Kasumi-1 (cell line): Measurements from ENCODE around the gene CMSS1.
A peak's percentile ranks its signal among the peaks of the same experiment; 100 is the strongest.

Experiments used
- DNase-seq, 2 experiments: peaks; one replicate each; lab custom pipeline; 2025; lab: John Stamatoyannopoulos, UW

Gene CMSS1

DNA sequence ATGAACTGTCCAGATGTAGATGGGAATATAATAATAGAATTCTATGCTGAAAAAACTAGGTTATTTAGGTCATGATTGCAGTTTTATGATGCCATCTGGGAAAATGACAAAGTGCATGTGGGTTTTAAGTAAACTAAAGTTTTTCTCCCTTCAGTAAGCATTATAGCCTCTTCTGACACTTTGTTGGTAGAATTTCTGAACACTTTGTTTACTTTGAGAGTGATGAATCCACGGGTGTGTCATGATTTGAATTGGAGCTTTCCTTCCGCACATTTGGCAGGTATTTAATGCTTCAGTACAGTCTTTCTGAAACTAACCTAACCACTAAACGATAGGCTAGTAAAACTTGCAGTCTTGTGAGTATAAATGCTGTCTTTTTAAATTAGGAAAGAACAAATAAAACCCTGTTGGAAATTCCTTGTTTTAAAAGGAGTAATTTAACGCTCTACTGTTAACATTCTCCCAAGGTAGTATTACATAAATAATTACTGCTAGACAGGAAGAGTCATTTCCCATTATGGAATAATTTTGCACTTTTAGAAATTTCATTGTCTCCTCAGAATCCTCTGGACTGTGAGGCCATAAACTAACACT, 289.7 kb downstream of the CMSS1 start:
- DNase-seq, result no peak

DNA sequence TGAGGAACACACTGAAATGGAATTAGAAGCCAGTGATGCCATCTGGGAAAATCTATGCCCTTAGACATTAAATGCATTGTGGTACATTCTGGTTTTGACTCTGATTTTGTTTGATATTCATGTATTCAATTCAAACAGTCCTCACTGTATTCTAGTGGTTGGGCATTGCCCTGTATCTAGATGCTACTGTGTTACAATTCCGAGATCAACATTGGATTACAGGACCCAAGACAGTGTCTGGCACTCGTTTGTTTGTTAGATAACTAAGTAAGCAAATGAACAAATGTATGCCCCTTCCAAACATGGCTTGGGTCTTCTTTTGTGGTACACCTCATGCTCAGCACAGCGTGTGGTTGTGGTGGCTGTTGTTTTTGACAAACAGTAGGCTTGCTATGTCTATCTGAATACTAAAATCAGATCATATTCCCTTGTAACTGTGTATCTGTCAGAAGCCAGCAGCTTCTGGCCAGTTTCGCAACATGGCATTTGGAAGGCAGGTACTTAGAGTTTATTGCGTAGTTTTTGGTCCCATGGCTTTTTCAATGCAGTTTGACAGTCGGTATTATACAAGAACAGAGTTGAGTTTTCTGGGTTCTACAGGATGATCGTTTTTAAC, 290.9 kb downstream of the CMSS1 start:
- no peak for DNase-seq

DNA sequence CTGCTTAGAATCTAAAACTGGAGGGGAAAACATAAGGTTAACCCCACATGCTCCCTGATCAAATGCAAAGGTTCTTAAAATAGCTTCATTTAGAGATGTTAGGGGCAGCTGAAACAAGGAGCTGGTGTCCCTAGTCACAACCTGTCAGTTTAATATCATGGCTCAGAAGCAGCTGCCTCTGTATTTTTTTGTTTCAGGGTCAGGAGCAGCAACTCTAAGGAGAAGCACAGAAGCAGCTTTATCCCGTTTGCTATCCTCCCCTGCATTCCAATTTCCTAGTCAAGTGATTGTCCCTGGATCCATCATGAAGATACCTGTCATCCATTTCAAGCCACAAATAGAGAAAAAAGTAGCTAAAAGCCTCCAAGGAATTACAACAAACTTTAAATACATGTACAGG, 292.5 kb downstream of the CMSS1 start:
- no peak for DNase-seq

DNA sequence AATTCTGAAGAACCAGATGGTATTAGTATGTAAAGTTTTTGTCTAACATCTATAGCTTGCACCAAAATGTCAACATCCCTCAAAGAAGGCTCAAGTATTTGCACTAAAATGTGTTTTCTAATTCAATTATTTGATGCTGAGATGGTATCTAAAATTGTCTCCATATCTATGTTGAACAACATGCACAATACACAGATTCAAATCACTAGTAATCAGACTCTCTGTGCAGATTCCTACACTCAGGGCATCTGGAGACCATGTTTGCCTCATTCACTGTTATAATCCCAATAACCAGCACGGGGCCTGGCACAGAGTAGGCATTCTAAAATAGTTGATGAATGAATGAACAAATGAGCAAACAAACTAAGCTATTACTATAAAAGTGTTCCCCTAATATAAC, 294.1 kb downstream of the CMSS1 start:
- DNase-seq, result no peak

DNA sequence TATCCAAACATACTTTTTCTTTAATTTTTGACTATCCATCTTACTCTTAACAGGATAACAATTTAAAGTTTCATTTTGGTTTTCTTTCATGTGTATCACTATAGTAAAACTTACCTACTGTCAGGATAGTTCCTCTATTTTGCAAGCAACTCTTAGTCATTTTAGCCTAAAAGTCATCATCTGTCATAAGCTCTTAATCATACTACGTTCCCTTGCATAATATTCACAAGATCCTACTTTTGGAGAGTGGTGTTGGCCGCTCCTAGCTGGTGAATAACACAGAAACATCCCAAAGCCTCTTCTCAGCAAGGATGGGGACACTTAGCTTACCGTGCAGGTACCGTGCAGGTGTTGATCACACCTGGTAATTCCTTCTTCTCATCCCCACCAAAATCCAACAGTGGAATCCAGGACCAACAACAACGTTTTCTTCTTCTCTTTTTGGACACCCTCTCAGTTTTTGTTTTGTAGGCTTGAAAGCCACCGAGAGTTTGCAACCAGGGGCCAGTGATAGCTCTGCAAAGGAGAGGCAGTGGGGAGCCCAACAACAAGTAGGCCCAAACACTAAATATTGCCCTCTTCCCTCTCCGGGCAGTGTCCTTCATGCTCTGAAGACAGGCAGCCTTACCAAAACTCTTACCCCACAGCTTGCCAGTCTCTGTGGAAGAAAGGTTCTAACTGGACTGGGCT, 296.2 kb downstream of the CMSS1 start:
- DNase-seq, result peak; percentile 10 to 11

DNA sequence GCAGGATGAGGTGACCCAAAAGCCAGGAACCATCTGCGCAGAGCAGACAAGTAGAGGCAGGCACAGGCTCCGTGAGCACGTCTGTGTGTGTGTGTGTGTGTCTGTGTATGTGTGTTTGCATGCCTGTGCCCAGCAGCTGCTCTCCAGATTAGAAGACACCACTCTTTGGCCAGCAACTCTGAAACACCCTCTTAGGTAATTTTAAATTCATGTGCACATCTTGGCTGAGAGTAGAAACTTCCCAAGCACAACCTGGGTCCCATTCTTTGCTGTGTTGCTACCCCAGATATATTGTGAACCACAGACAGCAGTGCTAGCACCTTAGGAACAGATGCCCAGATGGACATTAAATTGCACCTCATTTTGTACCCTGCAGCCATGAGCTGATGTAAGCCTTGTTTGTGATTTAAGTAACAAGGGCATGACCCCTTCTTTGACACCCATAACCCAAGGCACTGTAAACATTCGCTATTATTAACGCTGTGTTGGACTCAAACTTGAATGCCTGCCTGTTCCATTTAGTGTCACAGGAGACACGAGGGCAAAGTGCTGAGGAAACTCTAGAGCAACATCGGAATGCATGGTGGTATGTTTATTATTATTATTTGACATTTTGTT, 296.9 kb downstream of the CMSS1 start, which contains the start of gene FILIP1L:
Gene FILIP1L (minus strand): TSS at position 89 of the 618 bp plus-strand sequence.
- no peak for DNase-seq

DNA sequence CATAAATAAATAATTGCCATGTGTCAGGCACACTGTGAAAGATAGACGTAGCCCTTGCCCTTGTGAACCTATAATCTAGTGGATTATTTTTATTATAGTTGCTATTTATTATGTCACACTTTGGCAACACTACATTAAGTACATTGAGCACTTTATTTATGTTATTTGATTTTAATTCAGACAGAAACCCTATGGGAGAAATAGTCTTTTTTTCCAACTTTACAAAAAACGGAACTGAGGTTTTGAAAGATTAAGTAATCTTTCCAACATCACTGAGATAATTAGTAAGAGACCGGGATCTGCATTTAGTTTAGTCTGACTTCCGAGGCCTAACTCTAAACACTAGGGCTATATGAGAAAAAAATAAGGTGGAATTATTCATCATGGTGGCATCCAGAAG, 299.4 kb downstream of the CMSS1 start:
- DNase-seq, result no peak

DNA sequence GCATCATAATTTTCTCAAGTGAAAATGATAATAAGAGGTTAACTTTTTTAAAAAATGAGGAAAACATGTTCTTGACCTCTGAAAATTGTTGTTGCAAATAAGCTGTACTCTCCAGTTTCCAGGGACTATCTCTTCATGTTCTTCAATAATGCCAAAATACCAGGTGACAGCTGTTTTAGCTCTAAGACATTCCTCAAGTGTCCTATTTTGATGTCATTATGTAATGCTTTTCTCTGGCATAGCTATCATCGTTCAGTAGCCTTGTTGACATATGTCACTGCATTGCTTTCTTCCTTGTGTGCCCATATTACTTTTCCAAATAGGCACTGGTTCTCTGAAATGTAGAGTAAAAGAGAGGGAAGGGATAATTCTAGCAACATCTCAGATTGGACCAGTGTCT, 302.4 kb downstream of the CMSS1 start:
- DNase-seq, result no peak

DNA sequence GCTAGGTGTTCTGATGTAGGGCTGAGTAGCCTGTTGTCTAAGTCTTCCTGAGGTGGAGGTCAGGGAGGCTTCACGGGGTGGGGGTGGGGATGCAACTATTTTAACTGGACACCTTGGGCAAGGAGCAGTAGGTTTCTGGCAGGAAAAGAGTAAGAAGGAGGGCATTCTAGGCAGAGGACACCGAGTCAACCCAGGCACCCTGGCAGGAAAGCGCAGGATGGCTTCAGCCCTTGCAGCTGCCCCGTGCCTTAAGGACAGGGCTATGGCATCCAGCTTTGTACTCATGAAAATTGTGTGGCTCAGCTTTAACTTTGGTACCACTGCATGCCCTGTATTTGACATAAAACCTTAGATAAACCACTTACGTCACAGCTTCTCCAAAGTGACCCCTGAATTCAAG, 303.0 kb downstream of the CMSS1 start:
- DNase-seq, result no peak

DNA sequence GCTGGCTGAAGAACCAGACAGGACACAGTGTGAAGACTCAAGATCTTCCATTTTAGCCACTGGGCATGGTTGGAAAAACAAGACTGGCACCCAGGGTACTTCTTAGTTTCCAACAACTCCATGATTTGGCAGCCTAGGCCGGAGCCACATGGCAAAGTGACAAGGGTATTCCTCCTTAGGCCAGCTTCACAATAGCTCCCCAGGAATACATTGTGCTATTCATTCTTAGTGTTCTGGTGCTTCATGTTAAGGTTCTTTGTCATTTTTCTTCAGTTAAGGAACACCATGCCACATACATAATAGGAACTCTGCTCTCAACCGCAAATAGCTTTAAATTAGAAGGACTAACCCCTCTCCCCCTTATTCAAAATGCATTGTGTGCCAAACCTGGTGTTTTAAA, 304.7 kb downstream of the CMSS1 start:
- no peak for DNase-seq

DNA sequence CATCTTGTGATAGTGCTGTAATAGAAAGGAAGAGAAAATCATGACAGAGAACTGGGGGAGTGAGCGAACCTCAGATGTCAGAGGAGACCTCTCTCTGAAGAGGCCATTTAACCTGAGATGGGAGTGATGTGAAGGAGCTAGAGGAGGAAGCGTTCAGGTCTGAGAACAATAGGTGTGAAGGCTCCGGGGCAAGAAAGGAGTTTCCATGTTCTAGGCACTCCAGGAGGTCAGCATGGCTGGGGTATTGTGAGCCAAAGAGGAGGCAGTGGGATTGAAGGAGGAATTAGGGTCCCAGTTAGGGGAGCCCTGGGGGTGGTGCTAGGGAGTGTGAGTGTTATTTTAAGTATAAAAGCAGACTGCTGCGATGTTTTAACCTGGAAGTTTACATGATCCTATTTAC, 305.4 kb downstream of the CMSS1 start:
- DNase-seq, result no peak

DNA sequence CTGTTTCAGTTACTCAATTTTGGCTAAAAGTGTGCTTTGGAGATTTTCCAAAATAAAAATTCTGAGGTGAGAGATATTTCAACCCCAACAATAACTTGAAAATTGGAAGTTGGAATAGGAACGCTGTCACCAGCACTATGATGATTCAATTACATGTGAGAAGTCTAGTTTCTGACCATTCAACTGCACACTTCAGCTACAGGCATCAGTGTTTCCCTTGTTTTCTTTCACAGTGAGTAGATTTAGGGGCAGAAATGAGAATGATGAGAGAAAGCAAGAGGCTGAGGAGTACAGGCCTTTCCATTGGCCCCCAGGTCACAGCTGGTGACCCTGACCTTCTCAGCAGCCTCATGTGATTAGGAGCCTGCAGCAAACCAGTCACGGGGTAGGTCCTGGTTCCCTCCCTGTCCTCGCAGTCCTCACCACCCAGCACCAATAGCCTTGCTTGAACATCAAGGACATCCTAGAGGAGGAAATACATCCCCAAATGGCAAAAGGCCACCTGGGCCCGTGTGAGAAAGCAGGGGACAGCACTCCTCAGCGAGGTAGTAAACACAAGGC, 306.6 kb downstream of the CMSS1 start:
- no peak for DNase-seq

DNA sequence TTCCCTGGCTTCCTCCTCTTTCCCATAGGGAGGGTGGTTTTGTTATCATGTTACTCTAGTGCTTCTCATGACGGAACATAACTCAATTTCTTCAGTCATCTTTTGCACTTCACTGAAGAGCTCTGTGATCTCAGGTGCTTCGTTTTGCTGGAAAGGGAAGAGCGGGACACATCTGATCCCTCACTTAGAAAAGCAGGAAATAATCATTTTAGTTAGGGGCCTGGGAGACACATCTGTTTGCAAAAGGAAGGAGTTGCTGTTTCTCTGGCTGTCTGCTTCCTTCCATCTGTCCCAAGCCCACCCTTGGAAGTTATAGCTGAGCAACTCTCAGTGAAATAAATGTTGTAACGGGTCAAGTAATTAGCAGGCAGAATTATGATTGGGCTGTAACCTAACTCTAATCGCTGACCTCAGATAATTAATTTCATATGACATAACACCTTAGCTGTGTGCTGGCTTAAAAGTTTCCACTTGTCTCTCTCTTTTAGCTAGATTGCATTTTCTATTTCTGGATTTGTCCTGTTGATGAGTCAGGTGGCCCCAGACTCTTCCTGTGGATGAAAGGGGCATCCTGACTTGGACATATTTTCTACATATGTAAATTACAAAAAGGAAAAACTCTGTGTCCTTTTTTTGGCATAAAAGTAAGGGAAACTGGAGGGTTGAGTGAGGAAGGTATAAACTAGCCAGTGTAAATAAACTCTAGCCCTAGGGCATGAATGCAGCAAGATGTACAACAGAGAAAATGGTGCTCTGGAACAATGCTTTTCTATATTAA, 307.7 kb downstream of the CMSS1 start:
- no peak for DNase-seq

DNA sequence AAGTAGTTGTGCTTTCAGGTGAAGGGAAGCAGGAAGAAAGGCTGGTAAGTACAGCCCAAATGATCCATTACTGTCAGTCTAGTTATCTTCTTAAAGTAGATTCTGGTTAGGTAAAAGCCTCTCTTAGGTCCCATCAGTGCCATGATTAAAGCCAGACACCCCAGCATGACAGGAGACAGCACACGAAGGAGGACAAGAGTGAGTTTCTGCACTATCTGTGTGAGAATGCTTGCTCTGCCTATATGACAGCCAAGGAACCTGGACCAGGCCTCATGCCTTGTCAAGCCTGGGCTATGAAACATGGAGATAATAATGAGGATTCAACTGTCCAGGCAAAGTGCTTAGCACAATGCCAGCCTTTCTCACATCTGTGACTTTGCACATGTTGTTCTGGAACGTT, 310.1 kb downstream of the CMSS1 start:
- no peak for DNase-seq

DNA sequence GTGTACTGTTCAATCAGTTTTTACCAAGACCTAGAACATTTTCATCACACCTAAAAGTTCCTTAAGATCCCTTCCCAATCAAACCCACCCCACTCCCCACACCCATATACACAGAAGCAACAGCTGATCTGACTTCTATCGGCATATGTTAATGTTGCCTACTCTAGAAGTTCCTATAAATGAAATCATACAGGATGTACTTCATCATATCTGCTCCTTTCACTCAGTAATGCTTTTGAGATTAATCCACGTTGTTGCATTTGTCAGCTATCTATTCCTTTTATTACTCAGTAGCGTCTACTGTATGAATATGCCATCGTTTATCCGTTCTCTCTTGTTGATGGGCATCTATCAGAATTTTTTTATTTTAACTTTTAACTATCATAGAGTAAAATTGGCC, 310.9 kb downstream of the CMSS1 start:
- no peak for DNase-seq

DNA sequence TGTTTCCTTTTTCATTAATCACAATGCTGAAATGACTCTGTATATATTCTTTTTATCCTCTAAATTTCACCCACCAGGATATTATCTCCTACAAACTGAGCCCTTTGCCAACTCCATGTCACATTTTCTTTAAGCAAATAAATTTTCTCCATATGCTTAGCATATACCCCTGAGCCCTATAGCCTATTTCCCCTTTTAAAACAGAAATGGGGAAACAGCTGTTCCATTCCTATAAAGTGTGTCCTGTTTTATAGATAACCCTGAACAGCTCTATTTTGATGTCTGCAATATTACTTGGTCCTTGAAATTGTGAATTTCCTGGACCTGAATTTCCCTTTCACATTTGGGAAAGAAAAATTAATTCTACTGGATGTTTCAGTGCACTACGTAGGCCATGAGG, 312.3 kb downstream of the CMSS1 start:
- DNase-seq, result peak; percentile 56 to 67

DNA sequence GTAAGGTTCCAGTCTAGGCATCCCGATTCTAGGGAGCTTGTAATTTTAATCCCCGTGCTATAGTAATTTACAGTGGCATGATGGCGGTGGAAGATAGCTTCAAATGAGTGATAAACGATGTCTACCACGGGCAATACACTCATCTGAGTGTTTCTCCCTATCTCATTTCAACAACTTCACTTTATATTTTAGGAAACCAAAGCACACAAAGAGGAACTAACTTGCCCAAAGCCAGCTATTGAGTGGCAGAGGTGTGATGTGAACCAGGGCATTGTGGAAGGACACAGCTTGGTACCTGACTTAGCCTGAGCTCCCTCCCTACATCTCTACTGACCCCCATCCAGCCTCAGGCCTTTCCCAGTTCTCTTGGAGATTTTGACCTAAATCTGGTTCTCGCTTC, 313.6 kb downstream of the CMSS1 start:
- peak; percentile 51 to 53 for DNase-seq

DNA sequence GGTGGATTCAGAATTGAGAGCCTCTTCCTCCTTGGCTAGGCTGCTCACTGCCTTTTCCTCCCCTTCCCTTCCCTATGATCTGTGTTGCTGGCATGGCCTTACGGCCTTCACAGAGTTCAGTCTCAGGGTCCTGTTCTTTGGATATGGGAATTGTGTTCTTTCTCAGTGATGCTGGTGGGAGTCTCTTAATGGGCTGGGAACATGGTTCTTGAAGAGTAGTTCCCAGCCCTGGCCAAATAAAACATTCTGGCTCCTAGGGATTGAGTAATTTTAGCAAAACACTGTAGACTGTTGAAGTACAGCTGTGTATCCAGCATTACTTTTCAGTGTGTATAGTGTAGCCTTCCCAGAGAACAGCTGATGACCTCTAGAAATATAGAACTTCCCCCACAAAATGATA, 319.3 kb downstream of the CMSS1 start:
- no peak for DNase-seq

DNA sequence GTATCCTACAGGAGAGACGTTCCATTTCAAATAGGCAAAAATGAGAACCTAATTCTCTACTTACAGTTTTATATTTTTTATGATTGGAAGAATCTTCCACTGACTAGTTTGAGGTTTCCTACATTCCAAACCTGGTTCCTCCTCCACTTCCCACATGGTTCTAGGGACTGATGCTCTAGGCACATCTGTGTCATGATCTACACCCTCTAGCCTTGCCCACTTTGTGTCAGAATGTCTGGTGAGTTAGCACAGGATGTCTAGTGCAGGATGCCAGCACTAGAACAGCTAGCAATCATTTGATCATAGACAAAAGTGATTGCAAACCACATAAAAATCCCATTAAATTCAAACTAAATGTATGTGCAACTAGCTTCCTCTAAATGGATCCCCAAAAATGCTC, 323.3 kb downstream of the CMSS1 start:
- DNase-seq, result no peak

DNA sequence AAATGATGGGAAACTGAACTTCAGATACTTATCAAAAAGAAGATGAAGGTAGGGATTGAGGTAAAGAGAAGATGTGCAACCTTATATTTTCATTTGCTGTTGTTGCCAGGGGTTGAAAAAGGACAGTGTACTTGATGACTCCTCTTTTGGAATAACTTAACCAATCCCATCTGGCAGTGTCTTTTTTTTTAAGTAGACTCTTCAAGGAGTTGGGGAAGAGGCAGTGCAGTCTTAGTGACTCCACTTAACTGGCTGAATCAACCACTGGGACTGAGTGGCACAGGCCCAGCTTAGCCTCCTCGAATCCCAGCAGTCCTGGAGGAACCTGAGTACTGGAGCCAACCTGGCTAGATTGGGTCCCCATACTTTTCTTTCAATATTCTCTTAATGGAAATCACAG, 323.9 kb downstream of the CMSS1 start:
- no peak for DNase-seq

DNA sequence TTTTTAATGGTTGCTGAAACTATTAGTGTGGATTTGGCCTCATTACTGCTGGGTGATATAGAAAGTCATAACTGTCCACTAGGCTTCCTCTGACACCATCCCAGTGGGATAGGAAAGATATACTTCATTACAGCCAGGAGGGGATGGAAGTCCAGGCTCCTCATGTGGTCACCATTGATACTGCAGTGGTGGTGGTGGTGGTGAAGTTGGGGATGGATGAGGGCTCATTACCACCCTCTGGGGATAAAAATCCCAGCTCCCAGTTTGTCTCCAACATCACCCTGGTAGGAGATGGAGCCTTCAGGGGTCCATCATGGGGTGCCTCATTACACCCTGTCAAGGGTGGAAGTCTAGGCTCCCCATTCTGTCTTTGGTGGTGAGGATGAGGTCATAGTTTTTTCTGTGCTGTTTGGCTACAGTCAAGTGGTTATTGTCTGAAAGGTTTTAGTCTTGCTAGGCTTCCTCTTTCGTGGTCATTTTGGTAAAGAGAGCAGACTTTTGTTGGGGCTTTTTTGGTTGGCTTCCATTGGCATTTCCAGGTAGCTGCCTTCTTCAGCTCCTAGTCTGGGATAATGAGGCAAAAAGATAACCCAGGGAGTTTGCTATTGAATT, 326.7 kb downstream of the CMSS1 start:
- DNase-seq, result peak; percentile 47 to 53

DNA sequence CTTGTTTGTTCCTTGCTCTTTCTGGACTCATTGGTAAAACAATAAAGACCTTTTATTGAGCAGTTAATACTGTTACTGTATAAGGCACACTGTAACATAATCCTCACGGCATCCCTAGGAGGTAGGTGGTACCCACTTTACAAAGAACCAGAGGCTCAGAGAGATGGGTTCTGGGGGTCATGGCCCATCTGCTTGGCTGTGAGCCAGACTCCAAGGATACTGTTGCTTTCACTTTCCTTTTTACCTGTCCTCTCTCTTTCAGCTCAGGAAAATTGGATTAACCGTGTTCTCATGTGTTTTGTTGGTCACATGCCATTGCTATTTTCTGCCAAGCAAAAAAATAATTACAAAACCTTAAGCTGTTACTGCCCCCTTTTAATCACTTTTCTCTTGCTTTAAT, 331.5 kb downstream of the CMSS1 start:
- DNase-seq, result no peak
